MM.1S (cell line): ENCODE results near the gene RPL36A.
A peak's percentile ranks its signal among the peaks of the same experiment; 100 is the strongest.

Source experiments
- DNase-seq: peaks from one replicate; pipeline ENCODE4 v3.0.0-alpha.2; 2015
- H2AFZ ChIP-seq: fragments of 300-600 bp; sonication (generic); 2 replicates; pipeline ENCODE4 v1.6.0; 2016; ENCODE audit warnings: antibody characterized with exemption, low read length
- H3F3A ChIP-seq: fragments of 300-600 bp; sonication (generic); 2 replicates; pipeline ENCODE4 v1.6.1; 2016; ENCODE audit warnings: mild to moderate bottlenecking, antibody characterized with exemption, low read length, moderate library complexity, mixed read lengths; ENCODE audit not compliant: insufficient read depth
- H3K27ac ChIP-seq: fragments of 300-600 bp; sonication (generic); 2 replicates; pipeline ENCODE4 v1.5.1; 2016; ENCODE audit warnings: mild to moderate bottlenecking, low read length
- H3K27me3 ChIP-seq: fragments of 300-600 bp; sonication (generic); replicated peaks from 2 replicates; pipeline ENCODE4 v1.6.0; 2016; ENCODE audit warnings: low read length; ENCODE audit not compliant: insufficient read depth
- H3K36me3 ChIP-seq: fragments of 300-600 bp; sonication (generic); replicated peaks from 2 replicates; pipeline ENCODE4 v1.6.1; 2016; ENCODE audit warnings: mild to moderate bottlenecking, low read length, mixed read lengths; ENCODE audit not compliant: insufficient read depth
- H3K4me1 ChIP-seq: fragments of 300-600 bp; sonication (generic); 2 replicates; pipeline ENCODE4 v1.6.1; 2016; ENCODE audit warnings: low read length, mixed read lengths
- H3K4me2 ChIP-seq: fragments of 300-600 bp; sonication (generic); 2 replicates; pipeline ENCODE4 v1.6.0; 2016; ENCODE audit warnings: low read depth, low read length
- H3K4me3 ChIP-seq: fragments of 300-600 bp; sonication (generic); 2 replicates; pipeline ENCODE4 v1.5.1; 2016; ENCODE audit warnings: low read length, mixed read lengths
- H3K79me2 ChIP-seq: fragments of 300-600 bp; sonication (generic); 2 replicates; pipeline ENCODE4 v1.6.1; 2016; ENCODE audit warnings: mixed run types, low read length, mixed read lengths
- H3K9ac ChIP-seq: fragments of 300-600 bp; sonication (generic); 2 replicates; pipeline ENCODE4 v1.6.1; 2016; ENCODE audit warnings: low read length, mixed read lengths
- H3K9me2 ChIP-seq: fragments of 300-600 bp; sonication (generic); replicated peaks from 2 replicates; pipeline ENCODE4 v1.6.1; 2016; ENCODE audit warnings: mild to moderate bottlenecking, low read length, mixed read lengths; ENCODE audit not compliant: insufficient read depth
- H3K9me3 ChIP-seq: fragments of 300-600 bp; sonication (generic); replicated peaks from 2 replicates; pipeline ENCODE4 v1.6.1; 2016; ENCODE audit warnings: mild to moderate bottlenecking, low read length, mixed read lengths; ENCODE audit not compliant: insufficient read depth
- H4K20me1 ChIP-seq: fragments of 300-600 bp; sonication (generic); 2 replicates; pipeline ENCODE4 v1.6.1; 2016; ENCODE audit warnings: mild to moderate bottlenecking, low read length, moderate library complexity, mixed read lengths; ENCODE audit not compliant: insufficient read depth
- EZH2 ChIP-seq: fragments of 300-600 bp; sonication (generic); optimal IDR thresholded peaks from 2 replicates; pipeline ENCODE3; 2017; ENCODE audit warnings: low read depth, mild to moderate bottlenecking, antibody characterized with exemption, low read length, mixed read lengths
- EZH2phosphoT487 ChIP-seq: fragments of 300-600 bp; sonication (generic); IDR thresholded peaks from 2 replicates; pipeline ENCODE4 v1.6.1; 2018; ENCODE audit warnings: antibody characterized with exemption, low read length
- TF ChIP-seq, protein P1 (sequence below): fragments of 300-600 bp; sonication (generic); IDR thresholded peaks from 2 replicates; pipeline ENCODE4 v1.5.1; 2016; ENCODE audit warnings: antibody characterized with exemption, low read length, mixed read lengths

RPL36A gene

GRCh38 chrX:101349193-101349562, 41.6 kb upstream of the RPL36A start:
- Histone ChIP-seq H3K9me2 (no peaks in the 10 kb centered on the region), H3K36me3 (no peaks in the 10 kb centered on the region), H3K4me3 (peak overlapping the region; percentile 89), H3K9me3 (no peaks in the 10 kb centered on the region), H4K20me1 (no peaks in the 10 kb centered on the region), H3K9ac (peak overlapping the region; percentile 88), H3K27ac (peak overlapping the region; percentile 79; the same call in 1 of the 2 replicates), H3K4me1 (no peaks in the 10 kb centered on the region), H3F3A (no peaks in the 10 kb centered on the region), H3K79me2 (peaks cover 38% of the 10 kb centered on the region), H3K4me2 (peak overlapping the region; percentile 61), H2AFZ (peak overlapping the region; percentile 84), H3K27me3 (no peaks in the 10 kb centered on the region)
- DNase-seq = no peak
- no peak for TF ChIP-seq EZH2phosphoT487
- TF ChIP-seq, protein P1, sequence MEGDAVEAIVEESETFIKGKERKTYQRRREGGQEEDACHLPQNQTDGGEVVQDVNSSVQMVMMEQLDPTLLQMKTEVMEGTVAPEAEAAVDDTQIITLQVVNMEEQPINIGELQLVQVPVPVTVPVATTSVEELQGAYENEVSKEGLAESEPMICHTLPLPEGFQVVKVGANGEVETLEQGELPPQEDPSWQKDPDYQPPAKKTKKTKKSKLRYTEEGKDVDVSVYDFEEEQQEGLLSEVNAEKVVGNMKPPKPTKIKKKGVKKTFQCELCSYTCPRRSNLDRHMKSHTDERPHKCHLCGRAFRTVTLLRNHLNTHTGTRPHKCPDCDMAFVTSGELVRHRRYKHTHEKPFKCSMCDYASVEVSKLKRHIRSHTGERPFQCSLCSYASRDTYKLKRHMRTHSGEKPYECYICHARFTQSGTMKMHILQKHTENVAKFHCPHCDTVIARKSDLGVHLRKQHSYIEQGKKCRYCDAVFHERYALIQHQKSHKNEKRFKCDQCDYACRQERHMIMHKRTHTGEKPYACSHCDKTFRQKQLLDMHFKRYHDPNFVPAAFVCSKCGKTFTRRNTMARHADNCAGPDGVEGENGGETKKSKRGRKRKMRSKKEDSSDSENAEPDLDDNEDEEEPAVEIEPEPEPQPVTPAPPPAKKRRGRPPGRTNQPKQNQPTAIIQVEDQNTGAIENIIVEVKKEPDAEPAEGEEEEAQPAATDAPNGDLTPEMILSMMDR = no peak
- no peak for TF ChIP-seq EZH2

GRCh38 chrX:101357166-101357795, 33.5 kb upstream of the RPL36A start:
- Histone ChIP-seq H3K36me3 (no peaks in the 10 kb centered on the region), H3K4me1 (peaks cover 11% of the 10 kb centered on the region; the same call in 1 of the 2 replicates), H3K4me2 (no peak overlapping the region), H3K27me3 (no peaks in the 10 kb centered on the region), H3K9ac (no peak overlapping the region), H3K4me3 (no peak overlapping the region), H3K9me3 (no peaks in the 10 kb centered on the region), H3K79me2 (no peaks in the 10 kb centered on the region), H2AFZ (0 out of 2 replicates have a peak overlapping the region, but pooled peaks have one; percentile 23), H3F3A (no peaks in the 10 kb centered on the region), H4K20me1 (no peaks in the 10 kb centered on the region), H3K9me2 (no peaks in the 10 kb centered on the region), H3K27ac (no peak overlapping the region)
- TF ChIP-seq EZH2 (no peak), EZH2phosphoT487 (no peak)
- TF ChIP-seq, protein P1 = peak; percentile 37
- peak; percentile 33 for DNase-seq

- no peaks in the 10 kb centered on the region for H3K36me3 ChIP-seq
- H3K4me1 ChIP-seq = peaks cover 11% of the 10 kb centered on the region; the same call in 1 of the 2 replicates
- H3K27me3 ChIP-seq = no peaks in the 10 kb centered on the region
- no peak overlapping the region for H3K4me3 ChIP-seq
- H3K9me3 ChIP-seq = no peaks in the 10 kb centered on the region
- no peaks in the 10 kb centered on the region for H4K20me1 ChIP-seq
- no peaks in the 10 kb centered on the region for H3F3A ChIP-seq
- no peak overlapping the region for H3K27ac ChIP-seq
- H3K9ac ChIP-seq = no peak overlapping the region
- TF ChIP-seq, protein P1 = no peak
- TF ChIP-seq EZH2phosphoT487 (no peak), EZH2 (no peak)
- no peaks in the 10 kb centered on the region for H3K9me2 ChIP-seq
- no peak overlapping the region for H2AFZ ChIP-seq
- DNase-seq = no peak
- H3K4me2 ChIP-seq = no peak overlapping the region
- H3K79me2 ChIP-seq = no peaks in the 10 kb centered on the region
Observed at GRCh38 chrX:101359966-101360365, 30.8 kb upstream of the RPL36A start.
